ENCODE data around the gene TNS3. TPM values are rescaled to one million over a fixed set of nuclear protein-coding genes. Genes with fewer than 3 reads are reported as not detected.

TNS3 gene
- total RNA-seq, 2 donors from 2014 or later = 2.3 to 2.6 TPM

GRCh38 chr7:47340517-47340916 lies 241.4 kb downstream of the TNS3 start:
- ATAC-seq (no peak), DNase-seq (no peak)
- no peak overlapping the region for H3K4me3 Mint-ChIP-seq
- H3K27ac Mint-ChIP-seq = no peak overlapping the region
- H3K36me3 Mint-ChIP-seq (ENCODE audit: low read depth) = no peaks in the 10 kb centered on the region
- H3K27me3 Mint-ChIP-seq = peaks cover 11% of the 10 kb centered on the region
- H3K9me3 ChIP-seq (ENCODE audit: control insufficient read depth, low read length, poor library complexity, severe bottlenecking) = no peaks in the 10 kb centered on the region
- H3K4me1 Mint-ChIP-seq = no peaks in the 10 kb centered on the region

- no peaks in the 10 kb centered on the region for H3K9me3 ChIP-seq (ENCODE audit: control insufficient read depth, low read length, poor library complexity, severe bottlenecking)
- DNase-seq (no peak), ATAC-seq (no peak)
- Mint-ChIP-seq H3K4me3 (no peak overlapping the region), H3K27me3 (no peaks in the 10 kb centered on the region), H3K27ac (no peak overlapping the region), H3K4me1 (no peaks in the 10 kb centered on the region), H3K36me3 (ENCODE audit: low read depth) (no peaks in the 10 kb centered on the region)
Measured at GRCh38 chr7:47338026-47338425, 243.9 kb downstream of the TNS3 start.

GRCh38 chr7:47337531-47337930 lies 244.4 kb downstream of the TNS3 start:
- no peak for ATAC-seq
- H3K9me3 ChIP-seq (ENCODE audit: control insufficient read depth, low read length, poor library complexity, severe bottlenecking) = no peaks in the 10 kb centered on the region
- Mint-ChIP-seq H3K4me1 (no peaks in the 10 kb centered on the region), H3K27ac (no peak overlapping the region), H3K36me3 (ENCODE audit: low read depth) (no peaks in the 10 kb centered on the region), H3K27me3 (no peaks in the 10 kb centered on the region), H3K4me3 (no peak overlapping the region)
- DNase-seq = no peak

DNA sequence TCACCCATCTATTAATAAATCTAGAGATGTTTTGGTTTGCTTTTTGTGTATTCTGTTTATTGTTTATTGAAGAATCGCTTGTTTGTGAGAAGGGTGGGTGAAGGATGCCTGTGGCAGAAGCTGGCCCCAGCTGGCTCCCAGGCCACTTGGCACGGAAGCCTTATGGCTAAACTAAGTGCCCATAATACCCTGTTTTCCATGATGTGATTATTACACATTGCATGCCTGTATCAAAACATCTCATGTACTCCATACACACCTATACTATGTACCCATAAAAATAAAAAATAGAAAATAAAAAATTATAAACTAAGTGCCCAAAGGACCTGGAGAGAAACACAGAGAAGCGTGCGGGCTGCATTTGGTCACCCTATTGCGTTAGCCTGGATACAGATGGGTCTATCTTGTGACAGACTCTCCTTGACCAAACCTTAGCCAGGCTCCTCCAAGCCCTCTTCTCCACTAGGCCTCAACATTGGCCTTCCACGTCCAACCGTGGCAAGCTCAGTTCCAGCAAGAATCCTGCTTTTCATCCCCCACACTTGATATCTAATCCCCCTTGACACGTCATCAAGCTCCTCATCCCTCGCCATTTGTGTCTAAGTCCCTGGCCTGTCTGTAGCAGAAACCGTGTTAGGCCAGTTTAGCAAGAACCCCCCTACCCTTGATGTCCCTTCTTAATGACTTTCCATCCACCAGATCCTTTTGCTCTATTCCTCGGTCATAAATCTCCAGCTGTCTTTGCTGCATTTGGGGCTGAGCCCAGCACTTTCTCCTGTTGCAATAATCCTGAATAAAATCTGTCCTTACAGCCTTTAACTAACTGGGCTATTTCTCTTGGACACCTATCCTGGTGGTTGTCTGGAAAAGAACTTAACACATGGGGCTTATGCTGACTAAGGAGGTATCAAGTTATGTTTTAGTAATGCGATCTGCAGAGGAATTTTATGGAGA lies 245.2 kb downstream of the TNS3 start:
- no peak overlapping the region for H3K4me3 Mint-ChIP-seq
- no peak for ATAC-seq
- no peaks in the 10 kb centered on the region for H3K27me3 Mint-ChIP-seq
- no peak for DNase-seq
- no peaks in the 10 kb centered on the region for H3K9me3 ChIP-seq (ENCODE audit: control insufficient read depth, low read length, poor library complexity, severe bottlenecking)
- H3K4me1 Mint-ChIP-seq = no peaks in the 10 kb centered on the region
- H3K36me3 Mint-ChIP-seq (ENCODE audit: low read depth) = no peaks in the 10 kb centered on the region
- no peak overlapping the region for H3K27ac Mint-ChIP-seq

- no peaks in the 10 kb centered on the region for H3K36me3 Mint-ChIP-seq (ENCODE audit: low read depth)
- no peak for DNase-seq
- H3K9me3 ChIP-seq (ENCODE audit: control insufficient read depth, low read length, poor library complexity, severe bottlenecking) = no peaks in the 10 kb centered on the region
- no peaks in the 10 kb centered on the region for H3K27me3 Mint-ChIP-seq
- H3K4me1 Mint-ChIP-seq = no peaks in the 10 kb centered on the region
- no peak for ATAC-seq
- H3K27ac Mint-ChIP-seq = no peak overlapping the region
- no peak overlapping the region for H3K4me3 Mint-ChIP-seq
Measured at GRCh38 chr7:47335557-47336471, 246.1 kb downstream of the TNS3 start.

GRCh38 chr7:47335071-47335470 lies 246.8 kb downstream of the TNS3 start:
- Mint-ChIP-seq H3K36me3 (ENCODE audit: low read depth) (no peaks in the 10 kb centered on the region), H3K4me3 (no peak overlapping the region), H3K4me1 (no peaks in the 10 kb centered on the region), H3K27ac (no peak overlapping the region), H3K27me3 (peaks cover 2% of the 10 kb centered on the region)
- DNase-seq = no peak
- H3K9me3 ChIP-seq (ENCODE audit: control insufficient read depth, low read length, poor library complexity, severe bottlenecking) = no peaks in the 10 kb centered on the region
- ATAC-seq = no peak

DNA sequence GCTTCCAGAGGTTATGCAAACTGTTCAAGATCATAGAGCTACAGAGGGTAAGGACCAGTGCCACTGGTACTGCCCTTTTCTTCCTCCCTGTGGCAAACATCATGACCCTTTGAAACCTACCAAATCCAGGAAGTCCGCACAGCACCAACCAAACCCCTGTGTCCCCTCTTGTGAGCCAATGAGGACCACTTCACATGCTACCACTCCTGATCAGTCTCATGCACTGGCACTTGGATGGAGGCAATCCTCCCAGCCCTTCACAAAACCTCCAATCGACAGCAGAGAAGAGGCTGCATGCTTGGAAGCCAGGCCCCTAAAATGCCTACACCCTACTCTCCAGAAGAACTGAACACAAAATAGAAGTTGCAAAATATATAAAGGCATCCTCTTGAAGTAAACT lies 248.0 kb downstream of the TNS3 start:
- Mint-ChIP-seq H3K27ac (no peak overlapping the region), H3K27me3 (peaks cover 6% of the 10 kb centered on the region), H3K36me3 (ENCODE audit: low read depth) (no peaks in the 10 kb centered on the region), H3K4me3 (no peak overlapping the region), H3K4me1 (no peaks in the 10 kb centered on the region)
- no peak for DNase-seq
- ATAC-seq = no peak
- H3K9me3 ChIP-seq (ENCODE audit: control insufficient read depth, low read length, poor library complexity, severe bottlenecking) = no peaks in the 10 kb centered on the region

GRCh38 chr7:47333554-47333887 lies 248.4 kb downstream of the TNS3 start:
- no peak for DNase-seq
- Mint-ChIP-seq H3K4me1 (no peaks in the 10 kb centered on the region), H3K27ac (no peak overlapping the region), H3K27me3 (peaks cover 6% of the 10 kb centered on the region), H3K36me3 (ENCODE audit: low read depth) (no peaks in the 10 kb centered on the region), H3K4me3 (no peak overlapping the region)
- no peak for ATAC-seq
- no peaks in the 10 kb centered on the region for H3K9me3 ChIP-seq (ENCODE audit: control insufficient read depth, low read length, poor library complexity, severe bottlenecking)

GRCh38 chr7:47332681-47333553 lies 249.0 kb downstream of the TNS3 start:
- Mint-ChIP-seq H3K4me1 (no peaks in the 10 kb centered on the region), H3K27me3 (peaks cover 6% of the 10 kb centered on the region), H3K4me3 (no peak overlapping the region), H3K36me3 (ENCODE audit: low read depth) (no peaks in the 10 kb centered on the region), H3K27ac (no peak overlapping the region)
- no peak for DNase-seq
- H3K9me3 ChIP-seq (ENCODE audit: control insufficient read depth, low read length, poor library complexity, severe bottlenecking) = no peaks in the 10 kb centered on the region
- ATAC-seq = no peak

- no peak overlapping the region for H3K27ac Mint-ChIP-seq
- H3K9me3 ChIP-seq (ENCODE audit: control insufficient read depth, low read length, poor library complexity, severe bottlenecking) = no peaks in the 10 kb centered on the region
- no peaks in the 10 kb centered on the region for H3K4me1 Mint-ChIP-seq
- no peaks in the 10 kb centered on the region for H3K36me3 Mint-ChIP-seq (ENCODE audit: low read depth)
- peaks cover 6% of the 10 kb centered on the region for H3K27me3 Mint-ChIP-seq
- ATAC-seq = no peak
- no peak for DNase-seq
- no peak overlapping the region for H3K4me3 Mint-ChIP-seq
Measured at GRCh38 chr7:47332213-47332612, 249.7 kb downstream of the TNS3 start.

DNA sequence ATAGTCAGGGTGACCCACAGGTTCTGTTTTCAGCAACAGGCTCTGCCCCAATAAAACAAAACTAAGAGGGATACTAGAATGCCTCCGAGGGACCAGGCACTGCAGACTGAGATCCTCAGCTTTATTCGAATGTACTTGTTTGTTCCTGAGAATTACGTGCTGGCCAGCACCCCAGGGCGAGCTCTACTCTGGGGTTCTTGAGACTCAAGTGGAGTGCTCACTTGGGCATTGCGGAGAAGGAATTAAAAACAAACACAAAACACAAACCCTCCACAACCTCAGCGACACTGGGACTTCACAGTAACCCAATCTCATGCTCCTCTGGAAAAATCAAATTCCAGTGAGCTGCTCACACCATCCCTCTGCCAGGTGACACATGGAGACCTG lies 250.7 kb downstream of the TNS3 start:
- Mint-ChIP-seq H3K27me3 (peaks cover 6% of the 10 kb centered on the region), H3K36me3 (ENCODE audit: low read depth) (no peaks in the 10 kb centered on the region), H3K4me3 (no peak overlapping the region), H3K27ac (no peak overlapping the region), H3K4me1 (no peaks in the 10 kb centered on the region)
- H3K9me3 ChIP-seq (ENCODE audit: control insufficient read depth, low read length, poor library complexity, severe bottlenecking) = no peaks in the 10 kb centered on the region
- DNase-seq (no peak), ATAC-seq (no peak)

DNA sequence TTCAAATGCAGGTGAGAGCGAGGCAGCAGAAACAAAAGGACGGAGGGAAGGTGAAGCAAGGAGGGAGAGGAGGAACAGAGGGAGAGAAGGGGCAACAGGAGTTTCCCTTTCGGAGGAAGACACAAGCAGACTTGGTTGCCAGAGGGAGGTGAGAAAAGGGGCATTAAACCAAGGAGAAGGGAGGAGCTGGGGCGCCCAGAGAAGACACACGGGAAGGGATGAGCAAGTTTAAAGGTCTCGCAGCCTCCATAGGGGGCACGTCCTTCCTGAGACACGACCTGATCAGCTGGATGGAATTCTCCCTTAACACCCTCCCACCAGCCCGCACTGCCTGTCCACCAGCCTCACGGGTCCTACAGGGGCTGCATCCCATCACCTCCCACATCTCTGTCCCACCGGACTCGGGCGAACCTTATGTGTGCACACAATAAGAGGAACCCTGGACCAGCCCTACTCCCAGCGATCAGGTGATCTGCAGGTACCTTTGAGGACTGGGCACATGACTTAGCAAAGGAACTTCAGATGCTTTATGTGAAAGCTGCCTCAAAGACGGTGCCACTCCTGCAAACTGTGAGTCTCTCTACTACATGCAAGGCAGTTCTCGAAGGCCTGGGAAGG lies 251.2 kb downstream of the TNS3 start:
- Mint-ChIP-seq H3K36me3 (ENCODE audit: low read depth) (no peaks in the 10 kb centered on the region), H3K4me1 (no peaks in the 10 kb centered on the region)

More for the DNA sequence above, 251.2 kb downstream of the TNS3 start:
- H3K9me3 ChIP-seq (ENCODE audit: control insufficient read depth, low read length, poor library complexity, severe bottlenecking) = no peaks in the 10 kb centered on the region
- DNase-seq (no peak), ATAC-seq (no peak)
- H3K27ac Mint-ChIP-seq = no peak overlapping the region
- no peak overlapping the region for H3K4me3 Mint-ChIP-seq
- H3K27me3 Mint-ChIP-seq = peaks cover 6% of the 10 kb centered on the region

All from T-helper 17 cell (primary cell).